HG03175 (cell line): Measurements from ENCODE around the gene EYS.

Experiments
- ATAC-seq: cut with Tn5 transposase; IDR thresholded peaks from one replicate; pipeline ENCODE4 v1.9.1; 2021; ENCODE audit warnings: mild to moderate bottlenecking, moderate library complexity; ENCODE audit not compliant: unreplicated experiment

Gene EYS

DNA sequence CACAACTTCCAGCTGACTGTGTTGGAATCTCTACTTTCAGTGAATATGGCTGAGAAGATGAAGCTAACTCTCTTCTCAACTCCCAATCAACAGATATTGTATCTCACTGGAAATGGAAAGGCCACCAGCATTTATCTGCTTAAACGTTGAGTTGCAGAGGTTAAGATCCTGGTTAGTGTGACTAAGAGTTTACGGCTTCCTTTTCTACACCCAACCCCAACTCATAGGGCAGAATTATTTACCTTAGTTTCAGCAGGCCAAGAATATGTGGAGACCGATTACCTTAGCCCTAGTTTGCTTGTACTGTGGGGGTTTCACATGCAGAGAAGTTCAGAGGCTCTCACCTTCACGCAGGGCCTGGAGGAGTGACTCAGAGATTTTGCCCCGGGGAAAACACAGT is 1026.6 kb downstream of the EYS start:
- no peak for ATAC-seq

DNA sequence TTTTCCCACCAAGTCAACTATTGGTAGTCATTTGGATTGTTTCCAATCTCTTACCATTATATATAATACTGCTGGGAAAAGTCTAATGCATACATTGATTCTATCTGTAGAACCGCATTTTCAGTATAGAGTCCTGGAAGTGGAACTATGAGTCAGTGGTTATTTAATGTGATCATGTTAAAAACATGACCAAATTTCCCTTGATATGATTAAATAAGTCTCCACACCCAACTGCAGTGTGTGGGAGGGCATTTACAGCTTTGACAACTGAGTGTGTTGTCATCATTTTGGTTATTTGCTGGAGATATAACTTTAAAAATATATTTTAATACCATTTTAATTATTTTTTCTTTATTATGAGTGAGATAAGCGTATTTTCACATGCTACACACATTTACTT is 1027.6 kb downstream of the EYS start:
- ATAC-seq, result no peak

DNA sequence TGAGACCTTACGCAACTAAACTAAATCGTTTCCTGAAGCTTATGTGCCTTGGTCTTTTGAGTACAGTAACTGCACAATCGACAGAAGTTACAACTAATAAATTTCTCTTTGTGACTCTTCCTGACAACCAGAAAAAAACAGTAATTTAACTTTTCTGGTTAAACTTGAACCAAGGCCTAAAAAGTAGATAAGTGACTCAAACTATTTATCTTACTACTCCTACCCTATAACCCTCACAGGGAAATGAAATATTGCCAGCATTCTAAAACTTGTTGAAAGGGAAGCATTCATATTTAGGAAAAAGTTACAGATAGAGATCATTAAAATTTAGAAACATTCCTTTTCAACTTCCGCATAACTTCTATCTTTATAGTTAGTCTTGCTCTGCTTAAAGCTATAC is 1034.4 kb downstream of the EYS start:
- ATAC-seq, result no peak

DNA sequence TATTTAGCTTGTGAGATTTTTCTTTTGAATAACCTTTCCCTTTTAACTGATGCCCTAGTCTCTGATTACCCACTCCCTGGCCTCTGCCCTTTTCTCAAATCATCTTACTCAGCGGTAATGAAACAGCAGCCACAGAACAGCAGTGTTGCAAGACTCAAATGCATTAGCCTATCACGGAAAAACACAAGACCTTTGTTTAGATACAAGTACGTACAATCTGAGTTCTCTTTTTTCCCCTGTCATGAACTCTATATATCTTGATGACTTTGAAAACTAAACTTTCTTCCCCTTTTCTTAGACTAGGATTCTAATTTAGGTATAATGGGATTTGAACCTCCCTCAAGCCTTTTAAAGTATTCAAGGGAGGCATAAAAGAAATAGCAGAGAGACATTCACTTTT is 1034.9 kb downstream of the EYS start:
- ATAC-seq, result no peak

DNA sequence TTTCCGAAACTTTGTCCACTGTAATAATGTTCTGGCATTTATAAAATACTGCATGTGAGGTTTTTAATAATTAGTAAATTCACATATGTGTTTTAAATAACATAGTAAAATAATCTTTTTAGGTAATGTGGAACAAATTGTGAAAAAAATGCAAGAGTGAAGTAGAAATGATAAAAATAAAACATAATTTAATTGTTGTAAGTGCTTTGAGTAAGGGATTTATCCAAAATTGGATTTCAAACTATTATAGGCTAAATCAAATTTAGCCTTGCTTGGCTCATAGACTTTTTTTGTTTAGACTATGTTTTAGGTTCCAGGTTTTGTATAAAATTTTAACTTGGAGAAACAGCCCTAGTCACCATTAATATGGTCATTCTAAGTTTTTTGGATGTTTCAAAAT is 1041.9 kb downstream of the EYS start:
- no peak for ATAC-seq

DNA sequence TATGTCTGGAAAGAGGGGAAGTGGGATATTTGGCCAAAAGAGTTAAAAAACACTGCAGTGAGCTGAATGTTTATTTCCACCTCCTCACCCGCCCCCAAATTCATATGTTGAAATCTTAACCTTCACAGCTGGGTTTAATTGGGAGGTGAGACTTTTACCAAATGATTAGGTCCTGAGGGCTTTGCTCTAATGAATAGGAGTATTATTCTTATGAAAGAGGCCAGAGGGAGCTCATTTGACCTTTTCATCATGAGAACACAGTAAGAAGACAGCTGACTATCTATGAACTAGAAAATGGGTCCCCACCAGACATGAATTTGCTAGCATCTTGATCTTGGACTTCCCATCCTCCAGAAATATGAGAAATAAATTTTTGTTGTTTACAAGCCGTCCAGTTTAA is 1042.5 kb downstream of the EYS start:
- no peak for ATAC-seq

DNA sequence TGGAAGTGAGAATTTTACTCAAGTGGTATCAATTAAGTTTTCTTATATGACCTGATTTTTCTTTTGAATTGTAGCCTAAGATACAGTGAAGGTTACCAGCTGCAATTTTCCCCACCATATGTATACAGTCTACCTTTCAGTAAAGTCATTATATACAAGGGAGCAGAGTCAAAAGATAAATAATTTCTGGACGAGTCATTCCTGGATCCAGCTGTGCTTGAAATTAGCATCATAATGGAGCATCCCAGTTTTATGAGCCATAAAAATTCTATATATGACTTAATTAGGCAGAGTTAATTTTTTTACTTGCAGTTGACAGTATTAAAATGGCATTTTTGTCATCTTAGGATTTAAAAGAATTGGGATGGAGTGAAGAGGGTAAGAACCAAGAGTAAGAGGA is 1063.0 kb downstream of the EYS start:
- no peak for ATAC-seq

DNA sequence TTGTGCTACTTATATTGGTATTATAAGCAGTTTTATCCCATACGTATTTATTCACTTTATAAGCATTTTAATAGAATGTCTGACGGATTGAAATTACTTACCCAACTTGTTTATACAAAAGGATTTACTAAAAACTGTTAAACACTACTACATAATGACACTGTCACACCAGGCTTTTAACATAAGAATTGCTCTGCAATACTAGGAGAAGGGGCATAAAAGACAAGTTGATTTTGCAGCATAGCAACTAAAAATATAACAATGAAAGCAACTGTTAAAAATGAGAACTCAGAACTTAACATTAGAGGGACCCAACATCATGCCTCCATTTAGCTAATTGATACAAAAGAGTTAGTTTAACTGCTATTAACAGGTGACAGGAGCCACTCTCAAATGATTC is 1076.1 kb downstream of the EYS start:
- no peak for ATAC-seq

DNA sequence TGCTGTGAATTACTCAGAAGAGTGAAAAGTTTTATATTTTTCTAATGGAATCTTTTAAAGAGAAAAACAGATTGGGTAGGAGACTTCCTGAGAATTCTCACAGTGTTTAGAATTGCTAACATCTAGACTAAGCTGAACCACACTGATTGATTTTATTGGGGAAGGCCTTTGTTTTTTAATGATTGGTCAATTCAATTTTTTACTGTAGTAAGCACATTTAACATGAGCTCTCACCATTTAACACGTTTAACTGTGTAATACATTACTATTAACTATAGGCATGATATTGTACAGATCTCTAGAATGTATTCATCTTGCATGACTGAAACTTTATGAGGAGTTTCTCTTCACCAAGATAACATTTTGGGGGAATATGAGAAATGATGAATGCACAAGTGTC is 1084.1 kb downstream of the EYS start:
- ATAC-seq, result no peak

DNA sequence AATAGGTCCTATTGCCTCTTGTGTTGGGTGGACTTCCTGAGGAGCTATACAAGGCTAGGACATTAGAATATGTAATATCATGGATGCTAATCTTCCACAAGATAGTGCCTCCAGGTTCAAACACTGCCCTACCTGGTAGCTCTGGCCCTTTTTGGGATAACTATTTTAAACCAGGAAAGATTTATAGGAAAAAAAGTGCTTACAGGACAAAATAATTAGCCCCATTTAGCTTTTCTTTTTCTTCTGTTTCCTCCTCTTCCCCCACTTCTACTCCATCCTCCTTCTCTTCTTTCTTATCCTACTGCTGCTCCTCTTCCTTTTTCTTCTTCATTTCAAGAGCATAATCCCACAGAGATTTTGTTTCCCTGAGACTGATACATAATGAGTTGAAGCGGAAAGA is 1104.0 kb downstream of the EYS start:
- ATAC-seq, result no peak

DNA sequence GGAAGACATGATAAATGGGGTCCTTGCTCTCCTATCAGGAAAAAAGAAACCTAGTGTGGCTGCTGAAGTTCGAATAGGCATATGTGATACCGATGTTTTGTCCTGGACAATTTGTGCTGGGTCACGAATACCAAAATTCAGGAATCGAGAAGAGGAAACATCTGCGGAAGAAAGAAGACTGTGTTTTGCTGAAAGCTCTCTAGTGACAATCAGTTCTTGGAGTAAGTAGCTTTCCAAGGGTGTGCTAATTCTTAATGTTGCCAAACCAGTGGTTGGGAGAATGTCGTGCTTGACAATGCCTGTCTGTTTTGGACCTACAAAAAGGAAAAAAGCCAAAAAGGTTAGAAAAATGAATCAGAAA is 1115.4 kb downstream of the EYS start:
- no peak for ATAC-seq

DNA sequence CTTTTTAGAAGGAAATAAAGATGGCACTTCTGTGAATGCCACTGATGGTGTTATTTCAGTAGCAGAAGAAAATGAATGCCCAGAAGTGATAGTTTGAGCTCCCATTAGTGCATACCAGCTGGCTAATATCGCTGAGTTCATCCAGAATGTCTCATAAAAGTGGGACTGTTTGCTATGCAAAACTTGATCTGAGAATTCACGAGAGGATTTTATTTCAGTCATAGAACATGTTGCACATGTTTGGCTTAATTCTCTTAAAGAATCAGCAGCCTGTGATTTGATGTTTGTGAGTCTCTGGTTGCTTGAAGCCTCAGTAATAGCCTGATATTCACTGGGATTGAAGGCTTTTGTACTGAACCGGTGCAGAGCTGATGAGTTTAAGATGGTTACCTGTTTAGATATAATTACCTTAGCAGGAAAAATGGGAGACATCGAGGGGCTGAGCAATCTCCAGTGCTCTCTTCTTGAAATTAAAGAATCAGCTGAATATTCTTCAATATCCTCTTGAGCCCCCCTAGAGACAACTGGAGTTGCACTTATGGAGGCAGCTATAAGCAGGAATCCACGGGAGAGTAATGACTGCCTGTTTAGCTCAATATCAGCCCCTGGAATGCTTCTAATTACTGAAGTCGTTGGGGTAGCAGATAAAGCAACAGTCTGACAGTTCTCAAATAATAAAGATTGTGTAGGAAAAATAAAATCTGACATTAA is 1115.9 kb downstream of the EYS start:
- ATAC-seq, result no peak

DNA sequence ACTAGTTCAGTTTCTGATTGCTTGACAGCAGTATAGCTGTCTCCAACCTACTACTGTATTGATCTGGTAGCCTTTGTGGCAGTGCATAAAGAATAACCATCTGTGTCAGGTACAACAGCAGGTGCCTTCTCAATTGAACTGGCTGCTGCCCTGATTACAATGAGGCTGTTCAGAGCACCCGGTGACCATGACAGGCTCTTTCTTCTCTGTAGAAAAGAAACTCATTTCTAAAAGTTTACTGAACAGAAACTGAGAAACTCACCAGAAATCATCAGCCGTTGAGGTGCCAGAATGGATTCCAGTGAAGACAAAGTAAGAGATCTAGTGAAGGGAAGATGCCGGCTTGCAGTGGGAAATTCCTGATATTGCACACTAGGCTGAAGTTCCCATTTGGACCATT is 1117.1 kb downstream of the EYS start:
- ATAC-seq, result no peak

DNA sequence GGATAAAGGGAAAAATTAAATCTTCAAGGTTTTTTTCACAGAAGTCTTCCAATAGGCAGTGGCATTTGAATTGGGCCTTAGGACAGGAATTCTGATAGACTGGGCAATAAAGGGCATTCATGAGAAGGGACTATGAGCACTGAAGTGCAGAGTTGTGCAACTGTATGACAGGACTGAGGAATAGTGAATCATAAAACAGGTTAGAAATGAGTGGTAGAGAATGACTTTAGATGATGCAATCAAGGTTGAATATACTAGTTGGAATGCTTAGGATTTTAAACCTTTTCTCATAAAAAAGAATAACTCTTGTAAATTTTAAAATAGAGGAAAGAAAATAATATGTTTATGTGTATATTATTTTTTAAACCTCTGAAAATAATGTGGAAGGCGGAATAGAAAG is 1126.7 kb downstream of the EYS start:
- ATAC-seq, result no peak

DNA sequence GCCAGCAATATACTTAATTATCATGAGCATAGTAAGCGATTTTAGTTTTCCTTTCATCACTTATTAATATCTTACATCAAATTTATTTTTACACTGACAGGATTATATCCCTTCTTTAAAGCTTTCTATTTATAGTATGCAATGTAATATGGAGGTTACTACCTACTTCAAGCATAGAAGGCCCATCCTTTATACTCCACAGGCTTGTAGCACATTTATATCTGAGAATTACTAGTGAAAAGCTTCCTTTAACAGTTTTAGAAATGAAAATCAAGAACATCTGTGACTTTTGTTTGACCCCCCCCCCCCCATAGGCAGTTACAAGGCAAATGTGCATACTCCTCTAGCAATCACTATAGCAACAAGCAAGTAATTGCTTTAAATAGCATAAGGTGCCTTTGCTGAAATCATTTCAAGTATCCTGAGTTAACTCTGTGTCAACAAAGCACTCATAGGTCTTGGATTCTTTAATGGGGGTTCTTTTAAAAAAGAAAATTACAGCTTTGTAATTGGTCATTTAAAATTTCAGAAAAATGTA is 1153.7 kb downstream of the EYS start:
- no peak for ATAC-seq

DNA sequence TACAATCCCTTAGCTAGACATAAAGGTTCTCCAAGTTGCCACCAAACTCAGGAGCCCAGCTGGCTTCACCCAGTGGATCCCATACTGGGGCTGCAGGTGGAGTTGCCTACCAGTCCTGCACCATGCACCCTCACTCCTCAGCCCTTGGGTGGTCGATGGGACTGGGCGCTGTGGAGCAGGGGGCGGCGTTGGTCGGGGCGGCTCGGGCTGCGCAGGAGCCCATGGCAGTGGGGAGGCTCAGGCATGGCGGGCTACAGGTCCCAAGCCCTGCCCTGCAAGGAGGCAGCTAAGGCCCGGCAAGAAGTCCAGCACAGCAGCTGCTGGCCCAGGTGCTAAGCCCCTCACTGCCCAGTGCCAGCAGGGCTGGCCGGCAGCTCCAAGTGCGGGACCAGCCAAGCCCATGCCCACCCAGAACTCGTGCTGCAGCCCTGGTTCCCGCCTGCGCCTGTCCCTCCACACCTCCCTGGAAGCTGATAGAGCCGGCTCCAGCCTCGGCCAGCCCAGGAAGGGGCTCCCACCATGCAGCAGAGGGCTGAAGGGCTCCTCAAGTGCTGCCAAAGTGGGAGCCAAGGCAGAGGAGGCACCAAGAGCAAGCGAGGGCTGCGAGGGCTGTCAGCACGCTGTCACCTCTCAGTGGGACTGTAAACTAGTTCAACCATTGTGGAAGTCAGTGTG is 1159.3 kb downstream of the EYS start:
- no peak for ATAC-seq

DNA sequence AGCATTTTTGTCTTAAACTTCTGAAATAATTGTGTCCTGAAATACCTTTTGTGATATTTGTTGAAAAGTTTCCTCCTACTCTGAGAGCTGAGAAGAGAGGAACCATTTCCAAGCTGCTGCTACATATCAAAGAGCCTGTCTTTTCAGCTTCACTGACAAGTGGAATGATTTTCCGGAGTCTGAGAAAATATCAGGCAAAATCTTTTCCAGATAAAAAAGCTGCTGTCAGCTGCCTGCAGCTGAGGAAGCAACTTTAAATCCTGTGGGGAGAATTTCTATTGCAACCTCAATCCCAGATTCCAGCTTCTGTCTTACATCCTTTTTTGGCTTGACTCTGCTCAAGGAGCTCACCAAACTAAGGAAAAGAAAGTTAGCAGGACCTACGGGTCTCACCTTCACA is 1167.1 kb downstream of the EYS start:
- no peak for ATAC-seq

DNA sequence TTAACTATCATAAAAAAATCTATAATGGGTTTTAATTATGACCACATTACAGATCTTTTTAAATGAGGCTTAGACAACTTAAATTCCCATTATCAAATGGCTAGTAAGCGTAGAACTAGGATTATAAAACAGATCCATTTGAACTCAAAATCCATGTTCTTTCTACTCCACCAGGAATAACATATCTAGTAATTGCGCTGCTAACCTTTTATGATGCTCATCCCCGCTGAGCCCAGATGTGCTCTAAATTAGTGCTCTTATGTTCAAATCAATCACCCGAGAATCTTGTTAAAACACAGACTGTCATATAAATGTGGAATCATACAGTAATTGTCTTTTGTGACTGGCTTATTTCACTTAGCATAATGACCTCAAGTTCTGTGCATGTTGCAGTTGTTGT is 1168.3 kb downstream of the EYS start:
- no peak for ATAC-seq

DNA sequence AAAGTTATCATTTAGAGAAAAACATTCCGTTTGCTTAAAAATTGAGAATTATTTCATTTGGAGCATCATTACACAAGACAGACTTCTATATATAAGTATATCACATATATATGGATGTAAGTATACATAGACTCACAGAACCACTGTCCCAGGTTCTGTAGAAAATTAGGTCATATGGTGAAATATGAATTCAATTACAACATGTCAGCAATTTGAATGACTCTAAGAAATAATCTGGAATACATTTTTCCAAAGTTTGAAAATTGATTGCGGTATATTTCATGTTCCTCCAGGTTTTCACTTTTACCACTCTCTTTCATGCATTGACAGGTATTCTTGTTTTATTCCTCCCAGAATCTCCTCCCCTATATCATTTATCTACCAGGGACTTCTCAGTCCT is 1179.1 kb downstream of the EYS start:
- ATAC-seq, result no peak

DNA sequence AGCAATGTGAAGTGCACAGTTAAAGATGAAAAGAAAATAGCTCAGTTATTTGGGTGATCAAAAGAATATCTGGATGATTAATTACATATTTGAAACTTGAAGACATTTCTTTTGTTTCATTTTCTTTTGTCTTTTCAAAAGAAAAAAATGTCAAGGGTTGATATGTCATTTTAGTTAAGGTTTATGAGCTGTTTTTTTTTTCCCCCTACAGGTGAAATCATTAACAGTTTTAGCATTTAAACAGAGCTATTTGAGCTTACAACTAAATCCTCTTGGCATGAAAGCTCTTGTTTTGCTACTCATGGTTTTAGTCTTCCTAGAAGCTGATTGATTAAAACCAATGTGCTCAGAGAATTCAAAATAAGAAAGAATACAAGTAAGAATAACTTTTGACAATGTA is 1184.2 kb downstream of the EYS start:
- ATAC-seq, result no peak

DNA sequence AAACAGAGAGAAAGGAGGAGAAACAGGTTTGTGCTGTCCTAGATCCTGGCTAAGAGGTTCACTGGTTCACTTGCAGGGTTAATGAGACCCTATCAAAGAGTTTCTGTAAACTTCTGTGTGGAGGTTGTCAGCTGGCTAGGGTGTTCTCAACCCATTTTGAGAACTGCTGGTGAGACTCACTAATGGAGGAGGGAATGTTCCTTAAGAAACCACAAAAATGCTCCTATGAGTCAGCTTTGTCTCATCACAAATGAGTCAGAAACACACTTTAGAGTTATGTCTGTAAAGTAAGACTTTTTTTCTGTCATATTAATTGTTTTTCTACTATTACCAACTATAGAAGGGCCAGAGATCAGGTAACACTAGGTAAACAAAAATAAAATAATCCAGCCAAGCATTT is 1187.0 kb downstream of the EYS start:
- ATAC-seq, result no peak

DNA sequence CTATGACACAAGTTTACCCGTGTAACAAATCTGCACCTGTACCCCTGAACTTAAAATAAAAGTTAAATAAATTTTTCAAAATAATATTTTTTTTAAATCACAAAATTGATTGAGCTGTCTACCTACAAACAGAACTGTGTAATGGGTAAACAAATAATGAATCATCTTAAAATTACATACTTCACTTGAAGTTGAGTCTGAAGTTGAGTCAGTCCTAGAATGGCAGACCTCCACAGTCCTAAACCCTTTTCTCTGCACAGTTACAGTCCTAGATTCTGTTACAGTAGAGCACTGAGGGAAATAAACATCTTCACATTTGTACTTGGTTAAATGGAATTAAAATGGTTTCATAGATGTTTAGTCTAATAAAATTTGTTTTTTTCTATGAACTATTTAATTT is 1190.6 kb downstream of the EYS start:
- ATAC-seq, result no peak

DNA sequence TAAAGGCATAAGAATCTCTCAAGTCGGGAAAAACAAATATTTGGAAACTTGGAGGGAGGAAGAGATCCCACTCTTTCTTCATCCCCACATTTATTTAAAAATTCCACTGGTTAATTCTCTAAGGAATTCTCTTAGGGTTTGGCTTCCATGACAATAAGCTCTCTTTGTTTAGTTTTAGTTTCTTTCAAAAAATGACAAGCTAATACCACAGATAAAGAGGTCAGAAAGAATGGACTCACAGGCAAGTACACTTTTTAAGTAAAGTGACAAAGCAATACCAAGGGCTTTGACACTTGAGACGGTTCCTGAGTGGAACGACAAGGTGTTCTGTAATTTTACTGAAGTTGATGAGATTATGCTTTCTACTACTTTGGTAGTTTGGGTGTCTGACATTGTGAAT is 1199.4 kb downstream of the EYS start:
- ATAC-seq, result no peak
